CD4-positive, alpha-beta T cell treated with Interferon alpha-2 for 1 hour (primary cell): ENCODE results near the gene FRMD4A.
"Not testable (repeated sequence)": the region's sequence is repeated elsewhere in the genome, so short reads cannot be mapped to it uniquely, and the experiment has no call there.

Source experiments
- DNase-seq, 2 donors: peaks; one replicate each; pipeline ENCODE4 v3.0.0-alpha.2; 2020 to 2022

Gene FRMD4A

DNA sequence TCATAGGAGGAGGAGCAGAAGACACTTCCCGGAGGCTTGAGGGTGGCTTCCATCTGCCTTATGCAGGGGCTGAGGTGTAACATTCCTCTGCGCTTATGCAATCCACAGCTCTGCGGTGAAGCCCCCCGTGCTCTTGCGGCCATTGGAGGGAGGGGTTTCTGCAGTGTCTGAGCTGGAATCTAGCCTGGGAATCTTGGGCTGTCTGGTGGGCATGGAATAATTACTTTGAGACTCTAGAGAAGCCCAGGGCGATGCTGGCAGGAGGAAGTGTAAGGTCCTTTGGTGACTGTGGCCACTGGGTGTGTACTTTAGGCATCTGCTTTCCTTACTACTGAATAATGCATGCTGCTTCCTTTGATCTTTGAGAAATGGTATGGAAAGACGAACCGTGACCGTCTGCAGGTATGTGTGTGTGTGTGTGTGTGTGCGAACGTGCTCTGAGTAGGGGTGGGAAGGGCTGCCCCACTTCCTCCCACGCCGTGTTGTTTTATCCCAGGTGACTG lies 563.0 kb downstream of the FRMD4A start:
- no peak for DNase-seq

DNA sequence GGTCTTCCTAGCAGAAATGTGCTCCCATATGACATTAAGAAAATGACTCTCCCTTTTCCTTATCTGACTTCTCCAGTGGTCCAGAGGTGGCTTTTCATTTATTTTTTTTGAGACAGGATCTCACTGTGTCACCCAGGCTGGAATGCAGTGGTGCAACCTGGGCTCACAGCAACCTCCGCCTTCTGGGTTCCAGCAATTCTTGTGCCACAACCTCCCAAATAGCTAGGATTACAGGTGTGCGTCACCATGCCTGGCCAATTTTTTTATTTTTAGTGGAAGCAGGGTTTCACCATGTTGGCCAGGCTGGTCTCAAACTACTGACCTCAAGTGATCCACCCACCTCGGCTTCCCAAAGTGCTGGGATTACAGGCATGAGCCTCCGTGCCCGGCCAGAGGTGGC lies 563.6 kb downstream of the FRMD4A start:
- DNase-seq: not testable (repeated sequence)

DNA sequence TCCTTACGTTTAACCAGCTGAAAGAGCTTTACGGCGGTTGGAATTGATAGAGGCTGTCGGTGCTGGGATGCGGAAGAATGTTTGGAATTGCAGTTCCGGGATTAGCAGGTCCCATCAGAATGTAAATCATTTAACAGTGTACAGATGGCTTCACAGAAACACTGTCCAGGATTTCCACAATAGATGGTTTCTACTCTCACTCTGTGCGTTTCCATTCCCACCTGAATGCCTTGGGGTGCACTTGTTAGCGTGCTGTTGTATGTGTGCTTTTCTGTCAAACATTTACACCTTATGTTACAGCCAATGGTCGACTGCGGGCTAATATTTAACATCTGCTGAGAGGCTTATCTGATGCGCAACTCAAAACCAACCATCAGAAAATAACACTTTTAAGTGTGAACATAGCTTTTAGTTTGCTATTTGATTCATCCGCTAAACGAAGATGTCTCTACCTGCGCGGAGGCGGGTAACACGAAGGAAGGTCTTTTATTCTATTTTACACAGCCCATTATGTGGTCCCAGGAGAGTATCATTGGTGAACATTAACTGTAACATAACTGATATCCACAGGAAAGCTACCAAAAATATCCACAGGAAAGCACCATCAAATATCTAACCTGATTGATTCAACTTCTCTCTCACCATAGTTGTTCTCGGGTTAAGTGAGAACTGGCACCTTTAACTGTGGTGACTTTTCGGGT lies 564.9 kb downstream of the FRMD4A start:
- DNase-seq: no peak

DNA sequence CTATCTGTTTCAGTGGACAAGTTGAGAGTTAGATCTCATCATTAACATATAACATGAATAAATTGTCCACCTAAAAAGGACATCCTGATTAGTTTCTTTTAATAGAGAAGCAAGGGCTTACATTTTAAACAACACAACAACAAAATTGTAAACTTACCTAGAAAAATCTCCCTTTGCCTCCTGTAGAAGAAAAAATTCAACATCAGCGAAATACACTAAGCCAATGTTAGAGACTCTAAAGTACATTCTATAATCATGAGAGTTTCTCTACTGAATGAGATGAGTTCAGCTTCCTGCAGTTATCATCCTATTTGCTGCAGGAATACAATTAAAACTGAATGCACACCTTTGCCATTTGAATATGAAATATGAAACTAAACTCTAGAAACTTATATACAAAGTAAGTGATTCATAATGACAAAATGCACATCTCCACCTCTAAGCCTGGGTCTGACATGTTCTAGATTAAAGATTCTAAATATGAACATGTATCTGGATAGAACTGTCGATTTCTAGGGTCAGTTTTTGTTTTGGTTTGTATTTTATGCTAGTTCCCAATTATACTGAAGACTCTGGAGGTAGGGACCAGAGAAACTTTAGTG lies 569.1 kb downstream of the FRMD4A start:
- no peak for DNase-seq

DNA sequence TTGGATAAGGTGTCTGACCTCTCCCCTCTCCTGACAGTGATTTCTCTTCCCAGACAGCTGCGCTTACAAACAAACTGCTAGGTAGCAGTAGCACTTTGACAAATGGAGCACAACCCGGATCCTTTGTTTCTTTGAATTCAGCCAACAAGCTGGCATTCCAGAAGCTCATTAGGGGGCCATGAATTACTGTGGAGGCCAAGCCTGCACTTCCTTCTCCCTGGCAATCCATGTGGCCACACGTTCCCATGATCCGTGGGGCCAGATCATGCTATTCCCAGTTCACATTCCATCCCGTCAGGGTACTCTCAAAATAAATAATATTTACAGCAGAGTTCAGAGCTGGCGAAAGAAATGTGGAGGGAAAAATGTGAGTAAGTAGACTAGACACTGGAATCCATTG lies 571.6 kb downstream of the FRMD4A start:
- no peak for DNase-seq

DNA sequence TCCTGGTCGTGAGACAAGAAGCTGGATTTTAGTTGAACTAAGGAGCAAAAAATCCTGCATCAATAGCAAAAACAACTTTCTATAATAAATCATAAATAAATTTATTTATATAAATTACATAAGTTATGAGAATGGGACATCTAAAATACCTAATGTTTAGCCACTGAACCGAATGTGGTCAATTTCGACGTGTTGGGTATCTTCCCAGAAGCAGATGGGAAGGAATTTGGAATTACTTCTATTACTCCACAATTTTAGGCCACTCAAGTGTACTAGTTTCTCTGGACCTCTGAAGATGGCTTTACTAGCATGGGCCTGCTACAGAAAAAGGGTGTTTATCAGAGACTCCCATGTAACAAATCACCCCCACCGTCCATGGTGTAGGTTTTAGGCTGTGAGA lies 572.0 kb downstream of the FRMD4A start:
- no peak for DNase-seq

DNA sequence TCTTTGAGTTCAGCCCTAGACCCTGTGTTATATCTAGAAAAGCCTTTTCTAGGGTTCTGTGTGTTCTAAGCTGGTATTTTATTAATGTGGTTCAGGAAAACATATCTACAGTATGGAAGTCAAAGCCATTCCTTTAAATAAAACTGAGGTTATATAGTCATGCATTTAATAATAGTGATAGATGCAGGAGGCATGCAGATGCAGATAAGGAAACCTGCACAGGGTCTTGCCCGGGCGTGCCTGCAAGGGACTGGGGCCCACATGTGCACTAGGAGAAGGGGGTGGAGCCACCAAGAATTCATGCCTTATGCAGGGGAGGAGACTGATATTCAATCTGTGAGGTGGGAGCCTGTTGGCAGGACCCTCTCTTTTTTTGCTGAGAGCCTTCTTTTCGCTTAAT lies 572.4 kb downstream of the FRMD4A start:
- DNase-seq: no peak

DNA sequence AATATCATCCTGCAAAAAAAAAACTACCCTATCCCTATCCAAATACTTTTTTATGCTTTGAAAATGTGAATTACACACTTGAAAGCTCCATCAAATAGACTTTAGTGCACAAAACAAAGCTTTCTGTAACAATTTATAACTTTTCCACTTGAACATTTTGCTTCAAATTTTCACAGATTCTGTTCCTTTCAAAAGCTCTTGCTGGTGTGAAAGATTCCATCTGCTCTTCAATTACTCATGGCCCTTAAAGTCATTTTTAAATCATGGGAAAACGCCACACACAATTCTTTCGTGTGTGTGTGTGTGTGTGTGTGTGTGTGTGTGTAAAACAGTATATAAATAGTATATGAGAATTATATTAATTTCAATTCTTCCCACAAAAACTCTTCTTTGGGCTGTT lies 576.4 kb downstream of the FRMD4A start:
- DNase-seq: no peak

DNA sequence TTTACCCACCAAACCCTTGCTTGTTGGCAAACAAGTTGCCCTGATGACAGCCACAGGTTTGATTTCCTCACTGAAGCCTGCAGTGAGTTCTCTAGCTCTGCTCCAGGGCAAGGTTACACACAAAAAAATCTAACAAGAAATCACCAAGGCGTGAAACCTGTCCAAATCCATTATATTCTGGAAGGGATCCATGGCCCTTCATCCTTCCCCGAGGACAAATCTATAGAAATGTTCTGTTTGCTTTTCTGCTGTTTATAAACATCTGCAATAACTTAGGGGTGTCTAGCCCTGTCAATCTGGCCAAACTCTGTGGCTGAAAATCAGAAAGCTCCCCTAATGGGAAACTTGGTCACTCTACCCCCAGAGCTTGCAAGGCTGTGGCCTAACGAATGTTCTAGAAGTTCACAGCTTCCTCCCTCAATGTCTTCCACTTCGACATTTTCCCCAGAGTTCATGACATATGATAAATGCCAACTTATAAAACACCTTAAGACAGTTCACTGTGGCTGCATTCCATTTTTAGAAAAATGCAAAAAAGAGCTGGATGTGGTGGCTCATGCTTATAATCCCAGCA lies 579.4 kb downstream of the FRMD4A start:
- no peak for DNase-seq

DNA sequence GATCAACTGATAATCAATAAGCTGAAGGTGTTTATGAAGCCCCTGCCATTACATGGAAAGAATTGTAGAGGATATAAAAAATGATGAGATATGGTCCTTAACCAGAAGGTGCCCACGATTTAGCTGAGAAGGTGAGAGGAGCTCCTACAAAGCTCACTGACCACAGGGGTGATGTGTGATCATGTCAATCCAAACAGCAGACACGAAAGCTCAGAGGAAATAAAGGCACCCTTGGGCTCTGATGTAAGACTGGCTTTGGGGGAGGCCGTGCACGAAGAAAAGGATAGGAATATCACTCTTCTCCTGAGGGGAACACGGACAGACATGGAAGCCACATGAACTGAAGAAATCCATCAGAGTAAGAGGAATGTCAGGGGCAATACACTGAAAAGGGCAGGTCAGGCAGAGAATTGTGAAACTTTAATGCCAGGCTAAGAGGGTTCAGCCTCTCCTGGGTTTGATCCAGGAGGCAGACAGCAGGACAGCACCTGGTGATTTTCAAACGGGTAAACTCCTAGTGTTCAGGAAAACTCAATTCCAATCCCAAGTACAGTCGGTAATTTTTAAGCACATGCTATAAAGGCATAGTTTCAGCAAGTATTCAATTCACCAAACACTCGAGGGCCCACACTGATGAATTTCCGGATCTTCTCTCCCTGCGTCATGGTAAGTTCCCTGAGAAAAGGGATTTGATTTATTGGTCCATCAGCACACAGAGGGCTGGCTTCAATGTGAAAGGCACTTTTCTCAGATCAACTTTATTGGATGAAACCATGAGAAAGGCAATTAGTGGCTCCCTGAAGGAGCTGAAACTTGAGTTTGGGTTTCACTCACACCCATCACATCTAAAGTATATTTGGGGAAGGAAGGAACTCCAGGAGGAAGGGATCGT lies 580.2 kb downstream of the FRMD4A start:
- DNase-seq: no peak

DNA sequence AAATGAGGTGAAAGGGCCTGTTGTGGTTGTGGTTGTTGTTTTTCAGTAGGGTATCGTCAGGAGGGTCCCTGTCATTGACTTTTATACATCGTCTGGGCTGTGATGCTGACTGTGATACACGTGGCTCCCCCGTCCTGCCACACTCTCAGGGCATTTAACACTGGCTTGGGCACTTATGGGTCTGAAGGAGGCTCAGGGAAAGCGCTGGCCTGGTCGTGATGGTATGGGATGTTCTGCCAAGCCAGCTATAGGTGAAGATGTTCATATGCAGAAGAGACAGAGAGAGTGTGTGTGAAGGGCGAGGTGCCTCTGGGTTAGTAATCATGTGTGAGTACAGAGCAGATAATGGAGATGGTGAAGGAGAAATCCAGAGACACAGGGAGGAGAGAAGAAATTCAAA lies 585.5 kb downstream of the FRMD4A start:
- no peak for DNase-seq

DNA sequence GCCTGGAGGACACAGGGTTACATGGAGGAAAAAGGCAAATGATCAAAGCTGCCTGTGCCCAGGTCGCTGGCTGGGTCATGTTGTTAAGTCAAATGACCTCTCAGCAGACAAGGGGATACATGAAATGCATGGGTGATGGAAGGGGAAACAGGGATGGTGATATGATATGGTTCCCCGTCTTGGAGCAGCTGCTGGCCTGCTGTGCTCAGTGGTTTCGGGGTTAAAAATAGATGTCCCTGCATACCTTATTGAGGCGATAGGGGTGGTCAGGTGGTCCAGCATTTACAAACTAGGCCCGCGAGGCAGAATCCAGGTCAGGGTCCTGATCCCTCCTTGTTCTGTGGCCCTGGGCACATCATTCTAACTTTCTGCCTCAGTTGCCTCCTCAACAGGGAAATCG lies 586.8 kb downstream of the FRMD4A start:
- no peak for DNase-seq

DNA sequence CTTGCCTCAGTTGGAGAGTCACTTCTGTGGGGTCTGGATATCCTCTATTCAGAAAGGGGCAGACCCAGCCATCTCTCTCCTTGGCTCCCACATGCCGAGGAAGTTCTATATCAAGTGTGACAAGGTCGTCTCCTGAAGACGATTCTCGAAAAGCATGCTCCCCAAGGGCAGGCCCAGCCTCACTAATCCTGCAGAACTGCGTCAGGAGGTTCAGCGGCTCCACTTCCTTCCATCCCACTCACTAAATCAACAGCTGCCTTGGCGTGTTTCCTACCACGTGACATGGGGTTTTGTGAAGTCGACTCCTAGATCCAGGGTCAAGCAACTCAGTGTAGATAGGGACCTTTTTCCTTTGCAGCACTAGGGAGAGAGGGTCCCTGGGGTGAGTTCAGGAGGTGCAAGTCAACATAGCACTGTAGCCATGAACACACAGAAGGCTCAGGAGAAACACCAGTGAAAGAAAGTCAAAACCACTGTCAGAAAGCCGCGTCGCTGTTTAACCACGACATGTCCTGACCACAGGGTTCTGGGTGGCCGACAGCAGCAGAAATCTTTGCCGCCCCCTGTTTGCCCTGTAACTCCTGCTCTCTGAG lies 587.5 kb downstream of the FRMD4A start:
- no peak for DNase-seq

DNA sequence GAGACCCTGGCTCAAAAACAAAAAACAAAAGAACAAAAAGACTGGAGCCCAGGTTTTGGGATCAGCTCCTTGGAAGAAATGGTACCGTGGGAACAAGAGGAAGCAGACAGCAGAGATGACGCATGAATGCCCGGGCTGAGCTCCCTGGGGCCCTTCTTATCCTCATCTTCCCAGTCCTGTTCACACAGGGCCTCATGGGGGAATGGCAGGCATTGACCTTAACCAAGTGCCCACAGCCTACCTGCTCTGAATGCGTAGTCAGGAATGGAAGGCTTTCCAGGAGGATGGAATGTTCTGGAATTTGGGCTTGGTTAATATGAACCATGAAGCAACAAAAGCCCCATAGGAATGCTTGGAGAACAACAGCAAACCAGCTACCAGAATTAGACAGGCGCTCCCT lies 589.3 kb downstream of the FRMD4A start:
- no peak for DNase-seq

DNA sequence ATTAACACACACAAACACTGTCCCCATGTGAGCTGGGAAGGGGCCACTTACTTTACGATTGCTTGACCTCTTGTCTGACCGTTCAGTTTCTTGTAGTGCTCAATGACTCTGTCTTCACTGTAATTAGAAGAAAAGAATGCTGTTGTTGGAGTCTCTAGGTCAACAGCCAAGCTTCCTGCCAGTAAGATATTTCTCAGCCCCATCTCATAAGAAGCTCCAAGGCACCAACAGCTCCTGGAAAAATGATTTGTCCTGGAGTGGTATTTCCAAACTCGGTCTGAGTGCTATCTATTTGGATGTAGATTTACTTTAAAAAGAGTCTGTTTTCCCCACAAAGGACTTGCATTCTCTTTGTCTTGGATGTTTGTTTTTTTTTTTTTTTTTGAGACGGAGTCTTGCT lies 590.3 kb downstream of the FRMD4A start:
- DNase-seq: no peak

DNA sequence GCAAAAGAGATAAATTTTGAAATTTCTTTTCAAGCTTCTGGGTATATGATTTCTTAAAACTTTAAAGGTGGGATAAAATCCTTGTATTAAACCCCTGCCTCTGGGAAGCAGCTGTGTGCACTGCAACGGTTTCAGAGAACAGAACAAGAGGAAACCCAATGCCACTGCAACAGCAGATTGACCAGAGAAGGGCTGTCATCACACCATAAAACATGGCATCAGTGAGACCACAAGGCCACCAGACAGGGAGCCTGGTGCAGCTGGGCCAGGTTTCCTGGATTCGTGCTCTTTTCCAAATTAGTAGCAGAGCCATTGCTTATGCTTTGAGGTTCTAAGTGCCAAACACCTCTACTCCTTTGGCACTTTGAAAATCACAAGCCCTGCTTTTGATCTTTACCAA lies 591.5 kb downstream of the FRMD4A start:
- no peak for DNase-seq

DNA sequence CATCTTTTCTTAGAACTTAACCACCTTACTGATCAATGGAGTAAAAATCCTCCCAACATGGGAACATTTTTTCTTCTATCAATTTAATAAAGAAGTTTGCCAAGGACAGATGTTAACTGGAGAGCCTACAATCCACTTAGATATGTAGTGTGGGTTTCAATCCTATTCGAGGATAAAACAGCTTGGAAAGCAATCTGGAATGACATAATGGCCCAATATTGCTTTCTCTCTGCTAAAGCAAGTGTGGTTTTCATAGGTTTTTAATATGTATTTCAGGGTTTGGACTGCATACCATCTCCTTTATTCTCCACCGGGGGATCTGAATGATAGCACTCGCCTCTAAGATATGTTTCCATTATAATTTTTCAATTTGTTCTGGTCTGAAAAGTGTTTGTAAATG lies 594.2 kb downstream of the FRMD4A start:
- no peak for DNase-seq

DNA sequence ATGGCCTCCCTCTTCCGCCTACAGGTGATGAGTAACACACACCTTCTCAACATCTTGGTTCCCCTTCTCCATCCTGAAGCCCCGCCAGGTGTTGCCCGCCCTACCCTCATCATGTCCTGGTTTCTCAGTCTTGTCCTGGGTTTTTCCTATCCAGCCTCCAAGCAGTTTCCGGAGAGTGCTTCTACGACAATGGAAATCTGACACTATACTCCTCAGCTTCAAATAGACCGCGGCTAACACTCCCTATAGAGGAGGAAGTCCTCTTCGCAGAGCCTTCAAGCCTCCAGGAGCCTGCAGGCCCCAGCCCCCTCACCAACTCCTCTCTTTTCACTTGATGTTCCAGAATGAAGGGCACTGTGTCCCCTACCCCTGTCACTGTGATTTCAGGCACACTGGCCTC lies 596.6 kb downstream of the FRMD4A start:
- no peak for DNase-seq

DNA sequence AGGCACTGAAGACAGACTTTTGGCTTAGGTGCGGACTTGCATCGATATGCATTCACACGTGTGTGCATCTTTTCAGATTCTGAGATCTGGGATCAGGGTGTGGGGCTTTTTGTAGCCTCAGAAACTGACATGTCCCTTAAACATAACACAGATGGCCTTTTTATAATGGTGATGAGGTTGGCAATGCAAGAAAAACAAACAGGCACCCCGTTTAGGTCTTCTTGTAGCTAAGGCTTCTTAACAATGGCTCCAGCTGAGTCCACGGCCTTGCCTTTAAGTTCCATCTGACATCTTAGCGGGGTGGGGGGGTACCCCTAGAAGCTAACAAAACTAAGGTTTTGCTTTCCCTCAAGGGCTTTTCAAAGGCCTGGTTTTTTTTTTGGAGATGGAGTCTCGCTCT lies 597.7 kb downstream of the FRMD4A start:
- no peak for DNase-seq

DNA sequence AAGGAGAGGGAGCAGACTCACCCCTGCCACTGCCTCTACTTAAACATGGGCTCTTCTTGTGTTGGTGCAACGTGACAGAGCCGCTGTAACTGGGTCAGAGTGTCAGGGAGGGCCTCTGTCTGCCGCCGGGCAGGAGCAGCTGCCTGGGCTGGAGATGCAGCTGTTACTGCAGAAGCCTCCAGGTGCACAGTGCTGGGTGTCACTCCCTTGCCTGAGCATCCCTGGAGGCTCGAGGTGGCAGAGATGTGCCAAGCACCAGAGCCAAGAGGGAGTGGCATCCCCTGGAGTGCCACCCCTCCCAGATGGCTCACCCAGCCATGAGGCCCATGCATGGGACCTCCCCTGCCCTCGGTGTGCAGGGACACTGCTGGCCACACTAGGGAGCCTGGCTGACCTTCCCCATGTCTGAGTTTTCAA lies 598.3 kb downstream of the FRMD4A start:
- DNase-seq: no peak

DNA sequence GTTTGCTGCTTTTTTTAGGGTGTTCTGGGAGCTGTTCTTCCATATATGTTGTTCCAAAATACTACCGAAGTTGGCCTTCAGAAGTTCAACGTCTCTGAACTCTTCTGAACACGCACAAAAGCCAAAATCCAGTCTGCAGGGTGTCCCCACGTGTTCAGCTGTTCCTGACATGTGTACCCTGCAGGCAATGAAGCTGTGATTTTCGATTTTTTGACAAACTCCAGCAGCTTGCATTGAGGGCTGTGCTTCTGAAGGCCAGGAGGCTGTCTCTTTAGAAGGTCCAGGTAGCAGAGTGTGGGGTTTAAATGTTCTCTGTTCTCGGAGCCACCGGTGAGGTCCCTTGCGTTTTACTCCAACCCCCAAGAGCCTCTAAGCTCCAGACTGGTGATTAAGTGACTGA lies 598.9 kb downstream of the FRMD4A start:
- no peak for DNase-seq

DNA sequence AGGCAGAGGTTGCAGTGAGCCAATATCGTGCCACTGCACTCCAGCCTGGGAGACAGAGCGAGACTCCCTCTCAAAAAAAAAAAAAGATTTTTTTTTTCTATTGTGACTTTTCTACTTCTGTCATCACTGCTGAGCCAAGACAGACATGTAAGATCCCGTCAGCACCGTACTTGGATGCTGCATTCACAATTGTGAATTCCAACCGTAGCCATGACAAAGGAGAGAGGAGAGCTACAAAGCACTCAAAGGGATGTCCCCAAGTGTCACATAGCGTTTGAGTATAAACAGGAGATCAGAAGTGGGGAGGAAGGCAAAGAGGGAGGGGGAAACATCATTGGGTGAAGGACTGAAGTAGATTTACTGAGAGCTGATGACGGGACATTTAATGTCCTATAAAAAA lies 599.8 kb downstream of the FRMD4A start:
- DNase-seq: no peak

DNA sequence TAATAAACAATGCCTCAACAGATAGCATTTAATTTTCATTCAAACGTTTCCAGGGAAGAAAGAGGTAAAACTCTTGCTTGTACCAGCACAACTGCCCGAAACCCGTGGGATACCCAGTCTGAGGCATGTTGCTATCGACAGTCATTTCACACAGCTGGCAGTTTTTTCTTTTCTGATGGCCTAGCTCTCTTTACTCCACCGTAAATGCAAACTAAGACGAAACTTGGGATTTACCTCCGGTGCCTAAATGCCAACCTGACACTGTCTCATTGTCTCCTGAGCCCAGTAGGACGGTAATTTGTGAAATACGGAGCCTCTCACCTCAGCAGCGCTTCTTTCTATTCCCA lies 600.4 kb downstream of the FRMD4A start:
- DNase-seq: no peak
